Neural cell (in vitro differentiated cells): ENCODE results near the gene TUBB.

Experiments used
- CTCF ChIP-seq: fragments of 450-650 bp; IDR thresholded peaks from 2 replicates; pipeline ENCODE4 v1.5.1; 2014; ENCODE audit warnings: antibody characterized with exemption, mild to moderate bottlenecking, moderate library complexity; ENCODE audit not compliant: poor library complexity, severe bottlenecking
- MXI1 ChIP-seq: fragments of 450-650 bp; conservative IDR thresholded peaks from 2 replicates; pipeline ENCODE4 v1.6.1; 2014; ENCODE audit warnings: antibody characterized with exemption, mild to moderate bottlenecking; ENCODE audit not compliant: poor library complexity, severe bottlenecking
- RAD21 ChIP-seq: fragments of 450-650 bp; conservative IDR thresholded peaks from 2 replicates; pipeline ENCODE4 v1.6.1; 2014; ENCODE audit warnings: antibody characterized with exemption, mild to moderate bottlenecking, moderate library complexity
- SMC3 ChIP-seq: fragments of 450-650 bp; conservative IDR thresholded peaks from 2 replicates; pipeline ENCODE4 v1.6.1; 2014; ENCODE audit warnings: antibody characterized with exemption, mild to moderate bottlenecking, moderate library complexity; ENCODE audit not compliant: poor library complexity

GRCh38 chr6:30757261-30757904 lies 37.2 kb downstream of the TUBB start:
- TF ChIP-seq CTCF (no peak), SMC3 (no peak), MXI1 (no peak), RAD21 (no peak)
